Cardiac fibroblast (primary cell): ENCODE results near the gene TAF4B.
"Not testable (repeated sequence)": the region's sequence is repeated elsewhere in the genome, so short reads cannot be mapped to it uniquely, and the experiment has no call there.

ENCODE experiments used
- DNase-seq, 2 donors: peaks; one replicate each; pipeline versions ENCODE4 v3.0.0 to v3.0.0-alpha.2; 2010; ENCODE audit warnings: low read depth in 2 of 2
- H3K4me3 ChIP-seq, 2 donors: replicated peaks in 1 of 2; 1 replicate in 1 of 2; 2 replicates in 1 of 2; pipeline ENCODE4 v1.5.1; 2011; ENCODE audit warnings: low read depth in 2 of 2, low read length in 2 of 2, mild to moderate bottlenecking in 2 of 2, moderate library complexity in 1 of 2
- TF ChIP-seq, protein P1 (sequence below): IDR thresholded peaks from one replicate; pipeline ENCODE4 v1.5.1; 2011; ENCODE audit warnings: low read depth, mild to moderate bottlenecking, low read length, inconsistent platforms

TAF4B gene

DNA sequence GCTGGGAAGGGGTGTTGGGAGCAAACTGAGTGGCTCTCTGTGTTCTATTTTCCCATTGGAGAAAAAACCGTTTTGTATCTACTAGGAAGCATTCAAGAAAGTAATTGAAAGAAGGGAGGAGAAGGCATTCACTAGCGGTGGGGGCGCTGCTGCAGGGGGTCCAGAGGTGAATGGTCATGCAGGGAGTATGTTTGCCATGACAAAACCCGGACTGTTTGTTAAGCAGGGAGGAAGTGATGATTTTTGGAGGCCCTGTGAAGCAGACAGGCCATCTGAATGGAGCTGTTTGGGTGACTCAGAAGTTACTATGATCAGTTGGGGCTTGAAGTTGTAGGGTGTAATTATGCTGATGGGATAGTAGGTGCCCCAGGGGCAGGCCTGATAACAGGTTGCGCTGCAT lies 7.0 kb downstream of the TAF4B start:
- no peak for DNase-seq
- TF ChIP-seq, protein P1, sequence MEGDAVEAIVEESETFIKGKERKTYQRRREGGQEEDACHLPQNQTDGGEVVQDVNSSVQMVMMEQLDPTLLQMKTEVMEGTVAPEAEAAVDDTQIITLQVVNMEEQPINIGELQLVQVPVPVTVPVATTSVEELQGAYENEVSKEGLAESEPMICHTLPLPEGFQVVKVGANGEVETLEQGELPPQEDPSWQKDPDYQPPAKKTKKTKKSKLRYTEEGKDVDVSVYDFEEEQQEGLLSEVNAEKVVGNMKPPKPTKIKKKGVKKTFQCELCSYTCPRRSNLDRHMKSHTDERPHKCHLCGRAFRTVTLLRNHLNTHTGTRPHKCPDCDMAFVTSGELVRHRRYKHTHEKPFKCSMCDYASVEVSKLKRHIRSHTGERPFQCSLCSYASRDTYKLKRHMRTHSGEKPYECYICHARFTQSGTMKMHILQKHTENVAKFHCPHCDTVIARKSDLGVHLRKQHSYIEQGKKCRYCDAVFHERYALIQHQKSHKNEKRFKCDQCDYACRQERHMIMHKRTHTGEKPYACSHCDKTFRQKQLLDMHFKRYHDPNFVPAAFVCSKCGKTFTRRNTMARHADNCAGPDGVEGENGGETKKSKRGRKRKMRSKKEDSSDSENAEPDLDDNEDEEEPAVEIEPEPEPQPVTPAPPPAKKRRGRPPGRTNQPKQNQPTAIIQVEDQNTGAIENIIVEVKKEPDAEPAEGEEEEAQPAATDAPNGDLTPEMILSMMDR = no peak
- no peak overlapping the region for H3K4me3 ChIP-seq

DNA sequence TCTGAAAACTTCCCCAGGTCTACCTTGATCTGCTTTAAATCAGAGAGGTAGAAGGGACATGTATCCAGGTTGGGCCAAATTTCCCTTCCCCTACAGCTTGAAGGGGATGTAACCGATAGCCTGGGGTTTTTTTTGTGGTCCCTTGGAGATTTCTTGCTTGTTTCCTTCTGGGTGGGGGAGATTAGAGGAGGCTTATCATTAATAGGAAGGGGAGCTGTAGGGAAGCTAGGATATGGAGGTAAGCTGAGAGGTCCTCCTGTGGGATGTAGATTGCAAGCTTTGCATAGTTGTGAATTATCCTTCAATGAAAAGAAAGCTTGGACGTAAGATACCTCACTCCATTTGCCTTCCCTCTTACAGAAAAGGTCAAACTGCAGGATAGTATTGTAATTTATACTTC lies 11.1 kb downstream of the TAF4B start:
- DNase-seq, H3K4me3 ChIP-seq: not testable (repeated sequence)

DNA sequence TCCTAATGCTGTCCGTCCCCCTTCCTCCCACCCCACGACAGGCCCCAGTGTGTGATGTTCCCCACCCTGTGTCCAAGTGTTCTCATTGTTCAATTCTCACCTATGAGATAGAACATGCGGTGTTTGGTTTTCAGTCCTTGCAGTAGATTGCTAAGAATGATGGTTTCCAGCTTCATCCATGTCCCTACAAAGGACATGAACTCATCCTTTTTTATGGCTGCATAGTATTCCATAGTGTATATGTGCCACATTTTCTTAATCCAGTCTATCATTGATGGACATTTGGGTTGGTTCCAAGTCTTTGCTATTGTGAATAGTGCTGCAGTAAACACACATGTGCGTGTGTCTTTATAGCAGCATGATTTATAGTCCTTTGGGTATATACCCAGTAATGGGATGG lies 12.5 kb downstream of the TAF4B start:
- not testable (repeated sequence) for H3K4me3 ChIP-seq

DNA sequence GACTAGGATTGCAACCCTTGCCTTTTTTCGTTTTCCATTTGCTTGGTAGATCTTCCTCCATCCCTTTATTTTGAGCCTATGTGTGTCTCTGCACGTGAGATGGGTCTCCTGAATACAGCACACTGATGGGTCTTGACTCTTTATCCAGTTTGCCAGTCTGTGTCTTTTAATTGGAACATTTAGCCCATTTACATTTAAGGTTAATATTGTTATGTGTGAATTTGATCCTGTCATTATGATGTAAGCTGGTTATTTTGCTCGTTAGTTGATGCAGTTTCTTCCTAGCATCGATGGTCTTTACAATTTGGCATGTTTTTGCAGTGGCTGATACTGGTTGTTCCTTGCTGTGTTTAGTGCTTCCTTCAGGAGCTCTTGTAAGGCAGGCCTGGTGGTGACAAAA lies 16.1 kb downstream of the TAF4B start:
- not testable (repeated sequence) for DNase-seq, H3K4me3 ChIP-seq

More for the DNA sequence above, 12.5 kb downstream of the TAF4B start:
- DNase-seq = not testable (repeated sequence)

DNA sequence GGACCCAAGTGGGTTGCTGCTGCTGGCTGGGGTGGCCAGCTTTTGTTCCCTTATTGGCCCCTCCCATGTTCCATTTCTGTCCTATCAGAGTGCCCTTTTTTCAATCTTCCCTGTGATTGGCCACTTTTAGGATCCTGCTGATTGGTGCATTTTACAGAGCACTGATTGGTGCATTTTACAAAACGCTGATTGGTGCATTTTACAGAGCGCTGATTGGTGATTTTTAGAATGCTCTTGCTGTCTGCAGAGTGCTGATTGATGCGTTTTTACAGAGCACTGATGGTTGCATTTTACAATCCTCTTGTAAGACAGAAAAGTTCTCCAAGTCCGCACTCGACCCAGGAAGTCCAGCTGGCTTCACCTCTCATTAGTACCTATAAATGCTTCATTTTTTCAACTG lies 19.2 kb downstream of the TAF4B start:
- not testable (repeated sequence) for DNase-seq, H3K4me3 ChIP-seq

GRCh38 chr18:26252411-26252810 lies 26.2 kb downstream of the TAF4B start:
- no peak for DNase-seq
- no peak overlapping the region for H3K4me3 ChIP-seq
- TF ChIP-seq, protein P1 = no peak

DNA sequence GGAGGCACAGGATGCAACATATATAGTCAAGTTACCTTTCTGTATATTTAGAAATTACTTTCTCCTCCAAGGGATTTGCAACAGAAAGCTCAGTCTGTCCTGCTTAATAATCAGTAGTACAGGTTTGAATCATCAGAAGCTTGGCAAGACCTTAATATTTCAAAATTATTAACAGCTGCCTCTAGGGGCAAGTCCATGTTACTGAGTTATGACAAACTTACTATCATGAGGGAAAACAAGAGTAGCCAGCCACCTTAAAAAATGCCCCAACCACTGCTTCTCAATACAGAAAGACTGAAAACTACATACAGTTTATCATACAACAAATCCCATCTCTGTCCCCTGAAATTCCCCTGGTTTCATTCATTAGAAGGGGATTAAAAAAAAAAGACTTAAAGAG lies 28.6 kb downstream of the TAF4B start:
- peak; percentile 23 to 40 for DNase-seq
- not testable (repeated sequence) for H3K4me3 ChIP-seq

DNA sequence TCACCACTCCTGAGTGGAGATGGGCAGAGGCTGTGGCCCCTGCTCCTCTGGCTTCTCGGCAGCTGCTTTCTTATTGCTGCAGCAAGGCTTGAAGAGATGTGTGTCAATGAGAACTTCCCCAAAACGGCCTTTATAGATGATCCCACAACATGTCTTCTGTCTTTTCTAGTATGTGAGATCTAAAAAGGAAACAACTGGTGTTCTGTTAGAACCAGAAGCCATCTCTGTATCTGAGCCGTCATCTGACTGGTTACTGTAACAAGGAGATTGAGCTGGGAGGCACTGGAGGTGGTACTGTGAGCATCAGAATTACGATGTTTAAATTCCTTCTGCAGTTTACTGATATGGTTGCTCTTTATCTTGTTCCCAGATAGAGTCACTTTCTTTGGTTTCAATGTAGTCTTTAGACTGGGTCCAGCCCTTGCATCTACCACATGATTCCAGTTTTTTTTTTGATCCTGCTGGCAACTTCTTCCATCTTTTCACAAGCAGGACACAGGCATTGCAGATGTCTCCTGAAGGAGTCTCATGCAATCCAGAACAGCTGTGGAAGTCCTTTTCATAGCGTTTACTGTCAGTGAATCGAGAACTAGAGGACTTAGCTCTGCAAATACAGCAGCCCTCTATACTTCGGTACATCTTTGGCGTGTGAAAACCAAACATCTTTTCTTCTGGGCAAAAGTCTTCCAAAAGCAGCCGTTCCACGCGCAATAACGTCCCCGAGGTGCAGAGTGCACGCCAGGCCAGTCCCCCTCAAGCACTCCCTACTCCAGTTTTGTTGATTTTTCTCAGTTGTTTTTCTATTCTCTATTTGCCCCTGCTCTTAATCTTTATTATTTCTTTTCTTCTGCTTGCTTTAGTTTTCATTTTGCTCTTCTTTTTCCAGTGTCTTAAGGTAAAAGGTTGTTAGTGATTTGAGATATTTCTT lies 29.7 kb downstream of the TAF4B start:
- peak in 1 of 2 donors; percentile 1 for DNase-seq
- TF ChIP-seq, protein P1 = no peak
- H3K4me3 ChIP-seq = no peak overlapping the region

- no peak overlapping the region for H3K4me3 ChIP-seq
- TF ChIP-seq, protein P1 = no peak
- DNase-seq = no peak
Observed at GRCh38 chr18:26258711-26259110, 32.5 kb downstream of the TAF4B start.

DNA sequence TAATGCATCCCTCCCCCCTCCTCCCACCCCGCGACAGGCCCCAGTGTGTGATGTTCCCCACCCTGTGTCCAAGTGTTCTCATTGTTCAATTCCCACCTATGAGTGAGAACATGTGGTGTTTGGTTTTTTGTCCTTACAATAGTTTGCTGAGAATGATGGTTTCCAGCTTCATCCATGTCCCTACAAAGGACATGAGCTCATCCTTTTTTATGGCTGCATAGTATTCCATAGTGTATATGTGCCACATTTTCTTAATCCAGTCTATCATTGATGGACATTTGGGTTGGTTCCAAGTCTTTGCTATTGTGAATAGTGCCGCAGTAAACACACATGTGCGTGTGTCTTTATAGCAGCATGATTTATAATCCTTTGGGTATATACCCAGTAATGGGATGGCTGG lies 33.2 kb downstream of the TAF4B start:
- DNase-seq, H3K4me3 ChIP-seq: not testable (repeated sequence)
